Prostate gland (tissue), 2 donors: ENCODE data around the gene CCND2.

Source experiments
- POLR2A ChIP-seq: fragments of 450-650 bp; IDR thresholded peaks from one replicate; pipeline ENCODE4 v1.6.1; 2016; ENCODE audit warnings: antibody characterized with exemption, mild to moderate bottlenecking
- POLR2AphosphoS5 ChIP-seq: sonication (generic); formaldehyde crosslinking; IDR thresholded peaks from one replicate; pipeline ENCODE4 v1.6.1; 2017; ENCODE audit warnings: antibody characterized with exemption
- TF ChIP-seq, protein P1 (sequence below), 4 experiments: fragments of 200-600 bp in 2 of 4; fragments of 450-650 bp in 2 of 4; sonication (generic) in 2 of 4; IDR thresholded peaks; 1 replicate in 3 of 4; 2 replicates in 1 of 4; pipeline ENCODE4 v1.5.1; 2016 to 2019; ENCODE audit warnings: antibody characterized with exemption in 4 of 4, mild to moderate bottlenecking in 2 of 4, moderate library complexity in 2 of 4

DNA sequence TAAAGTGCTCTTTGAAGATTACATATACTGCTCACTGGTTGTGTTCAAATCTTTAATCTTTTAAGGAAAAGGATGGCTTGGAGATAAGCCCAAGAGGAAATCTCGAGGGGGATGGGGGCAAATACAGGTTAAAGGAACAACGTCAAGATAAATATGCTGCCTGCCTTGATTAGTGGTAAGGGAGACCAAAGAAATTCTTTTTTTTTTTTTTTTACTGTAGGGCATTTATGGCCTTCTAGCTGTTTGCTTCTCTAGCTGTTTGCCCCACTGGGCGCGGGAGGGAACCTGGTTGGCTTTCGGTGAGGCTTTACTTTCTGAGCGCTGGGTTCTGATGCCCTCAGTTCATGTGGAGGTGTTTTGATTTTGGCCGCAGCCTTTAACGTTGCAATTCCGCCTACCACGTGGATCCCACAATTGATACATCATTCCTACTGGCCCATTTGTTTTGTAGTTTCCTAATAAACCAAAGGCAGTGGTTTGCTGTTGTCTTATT is 5.7 kb downstream of the CCND2 start:
- TF ChIP-seq, protein P1, sequence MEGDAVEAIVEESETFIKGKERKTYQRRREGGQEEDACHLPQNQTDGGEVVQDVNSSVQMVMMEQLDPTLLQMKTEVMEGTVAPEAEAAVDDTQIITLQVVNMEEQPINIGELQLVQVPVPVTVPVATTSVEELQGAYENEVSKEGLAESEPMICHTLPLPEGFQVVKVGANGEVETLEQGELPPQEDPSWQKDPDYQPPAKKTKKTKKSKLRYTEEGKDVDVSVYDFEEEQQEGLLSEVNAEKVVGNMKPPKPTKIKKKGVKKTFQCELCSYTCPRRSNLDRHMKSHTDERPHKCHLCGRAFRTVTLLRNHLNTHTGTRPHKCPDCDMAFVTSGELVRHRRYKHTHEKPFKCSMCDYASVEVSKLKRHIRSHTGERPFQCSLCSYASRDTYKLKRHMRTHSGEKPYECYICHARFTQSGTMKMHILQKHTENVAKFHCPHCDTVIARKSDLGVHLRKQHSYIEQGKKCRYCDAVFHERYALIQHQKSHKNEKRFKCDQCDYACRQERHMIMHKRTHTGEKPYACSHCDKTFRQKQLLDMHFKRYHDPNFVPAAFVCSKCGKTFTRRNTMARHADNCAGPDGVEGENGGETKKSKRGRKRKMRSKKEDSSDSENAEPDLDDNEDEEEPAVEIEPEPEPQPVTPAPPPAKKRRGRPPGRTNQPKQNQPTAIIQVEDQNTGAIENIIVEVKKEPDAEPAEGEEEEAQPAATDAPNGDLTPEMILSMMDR (IDR thresholded peaks at IDR 0.05): no peak
- TF ChIP-seq POLR2A (no peak), POLR2AphosphoS5 (no peak)
